Suprapubic skin (tissue), 4 donors: Measurements from ENCODE around the gene PTBP1.

ENCODE experiments used
- EP300 ChIP-seq: sonication (generic); formaldehyde crosslinking; IDR thresholded peaks from one replicate; pipeline ENCODE4 v1.6.1; 2017; ENCODE audit warnings: antibody characterized with exemption
- POLR2A ChIP-seq, 2 donors: fragments of 450-650 bp; IDR thresholded peaks; one replicate each; pipeline ENCODE4 v1.6.1; 2017; ENCODE audit warnings: antibody characterized with exemption in 2 of 2, mild to moderate bottlenecking in 2 of 2, moderate library complexity in 2 of 2
- POLR2AphosphoS5 ChIP-seq, 3 donors: sonication (generic); formaldehyde crosslinking; IDR thresholded peaks; one replicate each; pipeline ENCODE4 v1.6.1; 2017; ENCODE audit warnings: antibody characterized with exemption in 3 of 3
- TF ChIP-seq, protein P1 (sequence below), 2 donors: fragments of 200-600 bp in 1 of 2; fragments of 450-650 bp in 1 of 2; sonication (generic) in 1 of 2; IDR thresholded peaks; one replicate each; pipeline ENCODE4 v1.5.1; 2016 to 2019; ENCODE audit warnings: antibody characterized with exemption in 2 of 2, mild to moderate bottlenecking in 1 of 2, moderate library complexity in 1 of 2

DNA sequence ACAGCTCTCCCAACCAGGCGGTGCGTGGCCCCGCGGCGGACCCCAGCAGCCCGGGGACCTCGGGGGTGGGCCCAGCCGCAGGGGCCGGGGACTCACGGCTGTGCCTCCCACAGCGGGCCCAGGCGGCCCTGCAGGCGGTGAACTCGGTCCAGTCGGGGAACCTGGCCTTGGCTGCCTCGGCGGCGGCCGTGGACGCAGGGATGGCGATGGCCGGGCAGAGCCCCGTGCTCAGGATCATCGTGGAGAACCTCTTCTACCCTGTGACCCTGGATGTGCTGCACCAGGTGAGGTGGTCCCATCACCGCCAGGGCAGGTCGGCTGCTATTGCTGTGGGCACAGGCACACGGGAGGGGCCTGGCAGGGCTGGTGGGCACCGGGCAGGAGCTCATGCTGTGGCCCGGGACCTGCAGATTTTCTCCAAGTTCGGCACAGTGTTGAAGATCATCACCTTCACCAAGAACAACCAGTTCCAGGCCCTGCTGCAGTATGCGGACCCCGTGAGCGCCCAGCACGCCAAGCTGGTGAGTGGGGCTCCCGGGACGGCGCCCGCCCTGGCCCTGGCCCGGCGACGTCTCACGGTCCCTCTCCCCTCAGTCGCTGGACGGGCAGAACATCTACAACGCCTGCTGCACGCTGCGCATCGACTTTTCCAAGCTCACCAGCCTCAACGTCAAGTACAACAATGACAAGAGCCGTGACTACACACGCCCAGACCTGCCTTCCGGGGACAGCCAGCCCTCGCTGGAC is 7.3 kb downstream of the PTBP1 start:
- TF ChIP-seq POLR2AphosphoS5 (IDR thresholded peaks at IDR 0.05) (no peak), POLR2A (IDR thresholded peaks at IDR 0.05) (no peak), EP300 (no peak)
- TF ChIP-seq, protein P1, sequence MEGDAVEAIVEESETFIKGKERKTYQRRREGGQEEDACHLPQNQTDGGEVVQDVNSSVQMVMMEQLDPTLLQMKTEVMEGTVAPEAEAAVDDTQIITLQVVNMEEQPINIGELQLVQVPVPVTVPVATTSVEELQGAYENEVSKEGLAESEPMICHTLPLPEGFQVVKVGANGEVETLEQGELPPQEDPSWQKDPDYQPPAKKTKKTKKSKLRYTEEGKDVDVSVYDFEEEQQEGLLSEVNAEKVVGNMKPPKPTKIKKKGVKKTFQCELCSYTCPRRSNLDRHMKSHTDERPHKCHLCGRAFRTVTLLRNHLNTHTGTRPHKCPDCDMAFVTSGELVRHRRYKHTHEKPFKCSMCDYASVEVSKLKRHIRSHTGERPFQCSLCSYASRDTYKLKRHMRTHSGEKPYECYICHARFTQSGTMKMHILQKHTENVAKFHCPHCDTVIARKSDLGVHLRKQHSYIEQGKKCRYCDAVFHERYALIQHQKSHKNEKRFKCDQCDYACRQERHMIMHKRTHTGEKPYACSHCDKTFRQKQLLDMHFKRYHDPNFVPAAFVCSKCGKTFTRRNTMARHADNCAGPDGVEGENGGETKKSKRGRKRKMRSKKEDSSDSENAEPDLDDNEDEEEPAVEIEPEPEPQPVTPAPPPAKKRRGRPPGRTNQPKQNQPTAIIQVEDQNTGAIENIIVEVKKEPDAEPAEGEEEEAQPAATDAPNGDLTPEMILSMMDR (IDR thresholded peaks at IDR 0.05), result no peak
